Measurements from ENCODE around the gene PPP2R2C. TPM values are rescaled to one million over a fixed set of nuclear protein-coding genes. Genes with fewer than 3 reads are reported as not detected.

PPP2R2C gene
- total RNA-seq, 3 donors from 2014 or later = 0.16 to 0.66 (median 0.44) TPM

- intact Hi-C loops (cut with DNase I; ENCODE audit: low total_unique reads) = no loop called here
- Histone ChIP-seq H3K4me1 (no peaks in the 10 kb centered on the region), H3K36me3 (no peaks in the 10 kb centered on the region), H3K4me3 (no peak overlapping the region), H3K27me3 (peaks cover 0 to 3% of the 10 kb centered on the region in 2 donors), H3K9me3 (peaks cover 0 to 3% of the 10 kb centered on the region in 2 donors), H3K27ac (no peak overlapping the region)
- no peak for TF ChIP-seq CTCF (IDR thresholded peaks at IDR 0.05)
- no peak for TF ChIP-seq POLR2A (IDR thresholded peaks at IDR 0.05)
- no peak for TF ChIP-seq POLR2AphosphoS5 (IDR thresholded peaks at IDR 0.05)
- no peak for DNase-seq (ENCODE audit: low spot score in 2 of 2)
These were observed 111.2 kb downstream of the PPP2R2C start for GRCh38 chr4:6361076-6361784.

GRCh38 chr4:6360385-6360784 lies 112.0 kb downstream of the PPP2R2C start:
- peaks cover 0 to 3% of the 10 kb centered on the region in 2 donors for H3K9me3 ChIP-seq
- H3K27ac ChIP-seq = no peak overlapping the region

GRCh38 chr4:6359536-6360308 lies 112.7 kb downstream of the PPP2R2C start:
- H3K4me1 ChIP-seq = no peaks in the 10 kb centered on the region
- intact Hi-C loops (cut with DNase I; ENCODE audit: low total_unique reads) = no loop called here
- no peak overlapping the region for H3K27ac ChIP-seq
- no peak for DNase-seq (ENCODE audit: low spot score in 2 of 2)
- peaks cover 0 to 3% of the 10 kb centered on the region in 2 donors for H3K27me3 ChIP-seq
- no peak overlapping the region for H3K4me3 ChIP-seq
- no peaks in the 10 kb centered on the region for H3K36me3 ChIP-seq
- peaks cover 0 to 3% of the 10 kb centered on the region in 2 donors for H3K9me3 ChIP-seq
- no peak for TF ChIP-seq POLR2AphosphoS5 (IDR thresholded peaks at IDR 0.05)
- TF ChIP-seq CTCF (IDR thresholded peaks at IDR 0.05) = no peak
- no peak for TF ChIP-seq POLR2A (IDR thresholded peaks at IDR 0.05)

More at GRCh38 chr4:6360385-6360784, 112.0 kb downstream of the PPP2R2C start:
- Histone ChIP-seq H3K4me3 (no peak overlapping the region), H3K27me3 (peaks cover 0 to 3% of the 10 kb centered on the region in 2 donors), H3K4me1 (no peaks in the 10 kb centered on the region), H3K36me3 (no peaks in the 10 kb centered on the region)
- intact Hi-C loops (cut with DNase I; ENCODE audit: low total_unique reads) = no loop called here
- no peak for DNase-seq (ENCODE audit: low spot score in 2 of 2)
- TF ChIP-seq POLR2A (IDR thresholded peaks at IDR 0.05) = no peak
- no peak for TF ChIP-seq CTCF (IDR thresholded peaks at IDR 0.05)
- no peak for TF ChIP-seq POLR2AphosphoS5 (IDR thresholded peaks at IDR 0.05)

- no peak for DNase-seq (ENCODE audit: low spot score in 2 of 2)
- TF ChIP-seq POLR2AphosphoS5 (IDR thresholded peaks at IDR 0.05) (no peak), CTCF (IDR thresholded peaks at IDR 0.05) (no peak), POLR2A (IDR thresholded peaks at IDR 0.05) (no peak)
- H3K4me1 ChIP-seq = no peaks in the 10 kb centered on the region
- H3K36me3 ChIP-seq = no peaks in the 10 kb centered on the region
- H3K27me3 ChIP-seq = peaks cover 0 to 3% of the 10 kb centered on the region in 2 donors
- intact Hi-C loops (cut with DNase I; ENCODE audit: low total_unique reads) = no loop called here
- H3K4me3 ChIP-seq = no peak overlapping the region
- peaks cover 0 to 3% of the 10 kb centered on the region in 2 donors for H3K9me3 ChIP-seq
- no peak overlapping the region for H3K27ac ChIP-seq
These were observed 114.9 kb downstream of the PPP2R2C start for GRCh38 chr4:6357476-6357875.

GRCh38 chr4:6356076-6356560 lies 116.3 kb downstream of the PPP2R2C start:
- H3K4me3 ChIP-seq = no peak overlapping the region
- intact Hi-C loops (cut with DNase I; ENCODE audit: low total_unique reads) = no loop called here
- TF ChIP-seq POLR2A (IDR thresholded peaks at IDR 0.05) (no peak), CTCF (IDR thresholded peaks at IDR 0.05) (no peak), POLR2AphosphoS5 (IDR thresholded peaks at IDR 0.05) (no peak)
- peaks cover 0 to 3% of the 10 kb centered on the region in 2 donors for H3K9me3 ChIP-seq
- no peaks in the 10 kb centered on the region for H3K36me3 ChIP-seq
- H3K27me3 ChIP-seq = no peaks in the 10 kb centered on the region
- no peak for DNase-seq (ENCODE audit: low spot score in 2 of 2)
- no peak overlapping the region for H3K27ac ChIP-seq
- H3K4me1 ChIP-seq = no peaks in the 10 kb centered on the region
